Heart right ventricle (tissue), 16 donors: ENCODE measurements around the gene KIF14. TPM values are rescaled to one million over a fixed set of nuclear protein-coding genes. Genes with fewer than 3 reads are reported as not detected.
A peak's percentile ranks its signal among the peaks of the same experiment; 100 is the strongest.

ENCODE experiments used
- ATAC-seq, 8 donors: fragments of 200-7000 bp; cut with Tn5 transposase; one replicate each; pipeline ENCODE4 v1.9.1; 2020; ENCODE audit warnings: mild to moderate bottlenecking in 8 of 8, moderate library complexity in 8 of 8, moderate number of reproducible peaks in 1 of 8
- DNase-seq, 2 donors: peaks; one replicate each; pipeline ENCODE4 v3.0.0-alpha.2; 2020
- H3K27ac ChIP-seq, 10 donors: fragments of 200-600 bp; sonication (generic) in 2 of 10; one replicate each; pipeline versions ENCODE4 v1.5.0 to v1.8.0; 2020 to 2022; ENCODE audit warnings: mild to moderate bottlenecking in 3 of 10
- H3K27me3 ChIP-seq, 7 donors: fragments of 200-600 bp; one replicate each; pipeline ENCODE4 v1.8.0; 2021 to 2022; ENCODE audit warnings: mild to moderate bottlenecking in 2 of 7
- H3K36me3 ChIP-seq, 9 donors: fragments of 200-600 bp; sonication (generic) in 1 of 9; one replicate each; pipeline versions ENCODE4 v1.5.0 to v1.8.0; 2020 to 2022; ENCODE audit warnings: mild to moderate bottlenecking in 2 of 9
- H3K4me1 ChIP-seq, 9 donors: fragments of 200-600 bp; sonication (generic) in 1 of 9; one replicate each; pipeline versions ENCODE4 v1.5.0 to v1.8.0; 2020 to 2022; ENCODE audit warnings: mild to moderate bottlenecking in 4 of 9
- H3K4me3 ChIP-seq, 10 donors: fragments of 200-600 bp; sonication (generic) in 2 of 10; one replicate each; pipeline versions ENCODE4 v1.5.0 to v1.8.0; 2020 to 2022; ENCODE audit warnings: mild to moderate bottlenecking in 7 of 10, moderate library complexity in 2 of 10
- H3K9me3 ChIP-seq, 11 donors: fragments of 200-600 bp in 10 of 11; sonication (generic) in 2 of 11; one replicate each; pipeline versions ENCODE4 v1.5.0 to v1.8.0; 2013 to 2022; ENCODE audit warnings: mild to moderate bottlenecking in 2 of 11, control low read depth in 1 of 11, moderate library complexity in 1 of 11
- WGBS, 2 donors: extraction: QIAGEN DNeasy Blood & Tissue Kit; methylation state at CpG; one replicate each; pipeline ENCODE4 v1.1.7; 2013; ENCODE audit warnings: inconsistent platforms in 1 of 2; 5-methylcytosine and 5-hydroxymethylcytosine counted together
- intact Hi-C, 10 donors: fragments of 100-400 bp; cut with DNase I; formaldehyde crosslinking; loops; one replicate each; pipeline versions ENCODE4 v1.11.1 to v1.14.2; 2022
- polyA plus RNA-seq, 2 donors: library from polyadenylated mRNA; stranded (reverse); fragments of 200-250 nt; gene quantifications; one replicate each; pipeline ENCODE4 v1.2.3, GENCODE V29; 2013
- total RNA-seq, 10 donors: library from RNA; stranded (reverse); fragmentation: NEBNext Ultra II Directional in 3 of 10; extraction: Animal tissue kit (Norgen Biotek cat#: 25700) in 3 of 10; gene quantifications; one replicate each; pipeline versions ENCODE4 v1.2.1 to v1.2.4, GENCODE V29; 2021 to 2023
- TF ChIP-seq, protein P1 (sequence below), 9 donors: fragments of 200-600 bp; sonication (generic) in 2 of 9; IDR thresholded peaks; one replicate each; pipeline versions ENCODE4 v1.5.0 to v1.8.0; 2021 to 2022; ENCODE audit warnings: antibody characterized with exemption in 9 of 9, mild to moderate bottlenecking in 5 of 9, moderate library complexity in 1 of 9
- donor health status: Arrhythmogenic right ventricular cardiomyopathy.
- donor health status: ischemic (EF 13 %, LVEDD 7.1; RV severe dilation, severe dysfunction).
- donor health status: healthy with polysubstance abuse.
- donor health status: DM: no; HTN: yes; CAD: no.
- donor health status: DM: no; HTN: no; CAD: no.
- donor health status: ischemic (EF 25% LVEDD 6.9; RV normal size, moderate dysfunction).
- donor health status: ischemic (EF 25% LVEDD 5.7; RV mildly dilated, moderate dysfunction).
- donor health status: healthy.
- donor health status: DM: yes; HTN: yes; CAD: no.
- donor health status: Ischemic cardiomyopathy.
- donor health status: ischemic (EF 35%, LVEDD 5.7; RV mildly dilated, moderate dysfunction).
- donor health status: nonischemic (EF 11% LVEDD 7.7; RV severe dilation, severe dysfunction).
- donor health status: DM: yes; HTN: yes; CAD: no.
- donor health status: PGD.
- donor health status: ischemic (EF 29% LVEDD 5.4; RV normal size, mild dysfunction).
- donor health status: nonischemic (EF 23%, LVEDD 6.1; RV moderate dilation, normal function).

KIF14 gene
- total and polyA plus RNA-seq, 12 donors: under 0.01 to 1.3 (median 0.05) TPM; not detected in 2

DNA sequence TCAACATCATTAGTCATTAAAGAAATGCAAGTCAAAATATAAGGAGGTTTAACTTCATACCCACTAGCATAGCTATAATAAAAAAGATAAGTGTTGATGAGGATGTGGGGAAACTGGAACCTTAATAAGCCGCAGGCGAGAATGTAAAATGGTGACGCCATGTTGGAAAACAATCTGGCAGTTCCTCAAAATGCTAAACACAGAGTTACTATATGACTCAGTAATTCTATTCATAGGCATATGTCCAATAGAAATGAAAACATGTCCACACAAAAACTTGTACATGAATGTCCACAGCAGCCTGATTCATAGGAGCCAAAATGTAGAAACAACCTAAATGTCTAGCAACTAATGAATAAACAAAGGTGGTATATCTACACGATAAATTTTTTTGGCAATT, 26.0 kb upstream of the KIF14 start:
- H3K27ac ChIP-seq: no peak overlapping the region
- peaks cover 0 to 89% (median 34%) of the 10 kb centered on the region in 9 donors for H3K36me3 ChIP-seq
- H3K4me1 ChIP-seq: peaks cover 0 to 9% (median 0%) of the 10 kb centered on the region in 9 donors
- ATAC-seq (no peak), DNase-seq (no peak)
- no peaks in the 10 kb centered on the region for H3K27me3 ChIP-seq
- H3K9me3 ChIP-seq: no peaks in the 10 kb centered on the region
- H3K4me3 ChIP-seq: no peak overlapping the region
- WGBS, 2 donors: 92 to 94% methylated on average over 4 of the region's 4 CpGs
- TF ChIP-seq, protein P1, sequence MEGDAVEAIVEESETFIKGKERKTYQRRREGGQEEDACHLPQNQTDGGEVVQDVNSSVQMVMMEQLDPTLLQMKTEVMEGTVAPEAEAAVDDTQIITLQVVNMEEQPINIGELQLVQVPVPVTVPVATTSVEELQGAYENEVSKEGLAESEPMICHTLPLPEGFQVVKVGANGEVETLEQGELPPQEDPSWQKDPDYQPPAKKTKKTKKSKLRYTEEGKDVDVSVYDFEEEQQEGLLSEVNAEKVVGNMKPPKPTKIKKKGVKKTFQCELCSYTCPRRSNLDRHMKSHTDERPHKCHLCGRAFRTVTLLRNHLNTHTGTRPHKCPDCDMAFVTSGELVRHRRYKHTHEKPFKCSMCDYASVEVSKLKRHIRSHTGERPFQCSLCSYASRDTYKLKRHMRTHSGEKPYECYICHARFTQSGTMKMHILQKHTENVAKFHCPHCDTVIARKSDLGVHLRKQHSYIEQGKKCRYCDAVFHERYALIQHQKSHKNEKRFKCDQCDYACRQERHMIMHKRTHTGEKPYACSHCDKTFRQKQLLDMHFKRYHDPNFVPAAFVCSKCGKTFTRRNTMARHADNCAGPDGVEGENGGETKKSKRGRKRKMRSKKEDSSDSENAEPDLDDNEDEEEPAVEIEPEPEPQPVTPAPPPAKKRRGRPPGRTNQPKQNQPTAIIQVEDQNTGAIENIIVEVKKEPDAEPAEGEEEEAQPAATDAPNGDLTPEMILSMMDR (IDR thresholded peaks at IDR 0.05): no peak
- intact Hi-C loops: no loop called here

DNA sequence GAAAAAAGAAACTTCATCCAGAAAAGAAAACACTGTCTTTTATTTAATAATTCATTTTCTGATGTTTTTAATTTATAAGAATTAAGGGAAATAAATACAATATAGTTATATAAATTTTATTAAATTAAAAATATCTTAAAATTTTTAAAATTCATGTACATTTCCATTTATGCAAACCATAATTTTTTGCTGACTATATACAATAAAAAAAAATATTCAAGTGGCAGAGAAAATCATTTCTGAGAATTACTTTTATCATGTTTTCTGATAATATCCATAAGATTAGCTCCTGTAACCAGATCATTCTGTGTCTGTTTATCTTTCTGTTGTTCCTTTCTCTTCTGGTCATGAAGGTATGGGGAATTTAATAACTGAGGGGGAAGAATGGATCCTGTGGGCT, 23.5 kb upstream of the KIF14 start:
- no peaks in the 10 kb centered on the region for H3K27me3 ChIP-seq
- no peak overlapping the region for H3K27ac ChIP-seq
- H3K36me3 ChIP-seq: peaks cover 0 to 72% (median 26%) of the 10 kb centered on the region in 9 donors
- no peak for ATAC-seq
- TF ChIP-seq, protein P1 (IDR thresholded peaks at IDR 0.05): no peak
- no peak overlapping the region for H3K4me3 ChIP-seq
- H3K9me3 ChIP-seq: no peaks in the 10 kb centered on the region
- DNase-seq: no peak
- H3K4me1 ChIP-seq: peaks cover 0 to 27% (median 5%) of the 10 kb centered on the region in 9 donors
- intact Hi-C loops: no loop called here

DNA sequence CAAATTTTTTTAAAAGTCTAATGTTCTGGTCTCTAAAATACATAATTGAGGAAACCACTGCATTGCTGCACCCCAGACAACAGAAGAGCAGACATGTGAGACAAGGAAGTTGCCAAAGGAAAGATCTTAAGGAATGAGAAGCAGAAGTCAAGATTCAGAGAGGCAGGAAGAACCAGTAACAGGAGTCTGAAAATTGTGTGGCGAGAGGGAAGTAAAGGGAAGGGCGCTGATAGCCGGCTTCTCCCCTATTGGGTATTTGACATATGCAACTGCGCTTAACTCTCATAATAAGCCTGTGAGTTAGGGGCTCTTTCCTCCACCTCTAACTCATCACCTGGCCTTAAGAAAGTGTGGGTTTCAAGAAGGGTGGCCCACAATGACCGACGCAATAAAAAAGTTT, 21.9 kb upstream of the KIF14 start:
- DNase-seq (no peak), ATAC-seq (peak in 2 of 8 donors; percentile 25 to 33)
- intact Hi-C loops: no loop called here
- H3K4me3 ChIP-seq: no peak overlapping the region
- H3K9me3 ChIP-seq: no peaks in the 10 kb centered on the region
- H3K27ac ChIP-seq: peak overlapping the region in 1 of 10 donors; percentile 71
- WGBS, 2 donors: 89 to 90% methylated on average over 6 of the region's 6 CpGs
- H3K4me1 ChIP-seq: peaks cover 0 to 27% (median 5%) of the 10 kb centered on the region in 9 donors
- TF ChIP-seq, protein P1 (IDR thresholded peaks at IDR 0.05): no peak
- H3K27me3 ChIP-seq: no peaks in the 10 kb centered on the region
- H3K36me3 ChIP-seq: peaks cover 0 to 56% (median 15%) of the 10 kb centered on the region in 9 donors

- peaks cover 0 to 27% (median 5%) of the 10 kb centered on the region in 9 donors for H3K4me1 ChIP-seq
- DNase-seq: no peak
- peak overlapping the region in 1 of 10 donors; percentile 71 for H3K27ac ChIP-seq
- intact Hi-C loops: no loop called here
- no peaks in the 10 kb centered on the region for H3K9me3 ChIP-seq
- H3K27me3 ChIP-seq: no peaks in the 10 kb centered on the region
- TF ChIP-seq, protein P1 (IDR thresholded peaks at IDR 0.05): no peak
- no peak overlapping the region for H3K4me3 ChIP-seq
- ATAC-seq: peak in 4 of 8 donors; percentile 42 to 83 (median 66)
- peaks cover 0 to 41% (median 6%) of the 10 kb centered on the region in 9 donors for H3K36me3 ChIP-seq
- WGBS, 2 donors: 69 to 70% methylated on average over 5 of the region's 5 CpGs
Measured at GRCh38 chr1:200640963-200641401, 20.4 kb upstream of the KIF14 start.
